Thyroid gland (tissue), 4 donors: ENCODE measurements around the gene CACNG5.

Experiments
- POLR2A ChIP-seq, 2 donors: fragments of 450-650 bp; IDR thresholded peaks; one replicate each; pipeline ENCODE4 v1.6.1; 2017; ENCODE audit warnings: antibody characterized with exemption in 2 of 2, mild to moderate bottlenecking in 2 of 2, moderate library complexity in 1 of 2
- TF ChIP-seq, protein P1 (sequence below), 6 experiments: fragments of 200-600 bp in 3 of 6; fragments of 450-650 bp in 3 of 6; sonication (generic) in 3 of 6; IDR thresholded peaks; one replicate each; pipeline ENCODE4 v1.5.1; 2016 to 2019; ENCODE audit warnings: antibody characterized with exemption in 6 of 6, mild to moderate bottlenecking in 2 of 6, inconsistent platforms in 1 of 6, moderate library complexity in 1 of 6

DNA sequence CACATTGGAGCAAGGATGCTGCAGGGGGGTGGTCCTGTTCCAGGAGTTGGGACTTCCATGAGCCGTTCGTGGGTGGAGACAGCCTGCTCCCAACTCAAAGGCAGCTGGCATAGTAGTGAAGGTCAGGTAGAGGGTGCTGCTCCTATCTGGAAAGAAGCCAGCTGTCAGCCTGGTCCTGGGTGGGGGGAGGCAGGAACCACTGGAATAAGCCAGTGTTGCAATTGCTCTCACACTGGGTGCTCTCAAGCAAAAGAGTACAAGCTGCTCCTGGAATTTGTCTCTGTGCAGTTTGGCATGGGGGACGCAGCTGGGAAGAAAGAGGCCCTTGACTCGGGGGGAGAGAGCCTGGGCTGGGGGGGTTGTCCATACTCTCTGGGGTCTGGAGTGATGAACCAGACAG, 8.7 kb downstream of the CACNG5 start:
- TF ChIP-seq, protein P1, sequence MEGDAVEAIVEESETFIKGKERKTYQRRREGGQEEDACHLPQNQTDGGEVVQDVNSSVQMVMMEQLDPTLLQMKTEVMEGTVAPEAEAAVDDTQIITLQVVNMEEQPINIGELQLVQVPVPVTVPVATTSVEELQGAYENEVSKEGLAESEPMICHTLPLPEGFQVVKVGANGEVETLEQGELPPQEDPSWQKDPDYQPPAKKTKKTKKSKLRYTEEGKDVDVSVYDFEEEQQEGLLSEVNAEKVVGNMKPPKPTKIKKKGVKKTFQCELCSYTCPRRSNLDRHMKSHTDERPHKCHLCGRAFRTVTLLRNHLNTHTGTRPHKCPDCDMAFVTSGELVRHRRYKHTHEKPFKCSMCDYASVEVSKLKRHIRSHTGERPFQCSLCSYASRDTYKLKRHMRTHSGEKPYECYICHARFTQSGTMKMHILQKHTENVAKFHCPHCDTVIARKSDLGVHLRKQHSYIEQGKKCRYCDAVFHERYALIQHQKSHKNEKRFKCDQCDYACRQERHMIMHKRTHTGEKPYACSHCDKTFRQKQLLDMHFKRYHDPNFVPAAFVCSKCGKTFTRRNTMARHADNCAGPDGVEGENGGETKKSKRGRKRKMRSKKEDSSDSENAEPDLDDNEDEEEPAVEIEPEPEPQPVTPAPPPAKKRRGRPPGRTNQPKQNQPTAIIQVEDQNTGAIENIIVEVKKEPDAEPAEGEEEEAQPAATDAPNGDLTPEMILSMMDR (IDR thresholded peaks at IDR 0.05) = no peak
- TF ChIP-seq POLR2A (IDR thresholded peaks at IDR 0.05) = no peak
